Mesothelial cell of epicardium (in vitro differentiated cells): ENCODE measurements around the gene PPP1CC. TPM values are rescaled to one million over a fixed set of nuclear protein-coding genes. Genes with fewer than 3 reads are reported as not detected.

Source experiments
- DNase-seq, 2 experiments: peaks; one replicate each; pipeline ENCODE4 v3.0.0; 2021; ENCODE audit warnings: low spot score in 2 of 2; ENCODE audit not compliant: unreplicated experiment in 2 of 2
- H3K27ac Mint-ChIP-seq: 2 replicates; pipeline ENCODE4 v1.8.0; 2021; ENCODE audit warnings: mixed read lengths
- H3K27me3 Mint-ChIP-seq: 2 replicates; pipeline ENCODE4 v1.8.0; 2021; ENCODE audit warnings: low read depth, mixed read lengths
- H3K36me3 Mint-ChIP-seq: 2 replicates; pipeline ENCODE4 v1.8.0; 2021; ENCODE audit warnings: mixed read lengths
- H3K4me1 Mint-ChIP-seq: 2 replicates; pipeline ENCODE4 v1.8.0; 2021; ENCODE audit warnings: mixed read lengths
- H3K4me3 Mint-ChIP-seq: 2 replicates; pipeline ENCODE4 v1.8.0; 2021; ENCODE audit warnings: mild to moderate bottlenecking, moderate library complexity, mixed read lengths
- H3K9me3 Mint-ChIP-seq: 2 replicates; pipeline ENCODE4 v1.8.0; 2021; ENCODE audit warnings: mixed read lengths
- total RNA-seq: library from RNA; stranded (reverse); gene quantifications from 3 replicates; pipeline ENCODE4 v1.2.1, GENCODE V29; 2021
- TF ChIP-seq, protein P1 (sequence below): fragments of 200-600 bp; sonication (generic); IDR thresholded peaks from one replicate; pipeline ENCODE4 v1.5.0; 2021; ENCODE audit warnings: antibody characterized with exemption; ENCODE audit not compliant: unreplicated experiment

PPP1CC gene
- total RNA-seq, 1 donor from 2014 or later = 150 TPM

DNA sequence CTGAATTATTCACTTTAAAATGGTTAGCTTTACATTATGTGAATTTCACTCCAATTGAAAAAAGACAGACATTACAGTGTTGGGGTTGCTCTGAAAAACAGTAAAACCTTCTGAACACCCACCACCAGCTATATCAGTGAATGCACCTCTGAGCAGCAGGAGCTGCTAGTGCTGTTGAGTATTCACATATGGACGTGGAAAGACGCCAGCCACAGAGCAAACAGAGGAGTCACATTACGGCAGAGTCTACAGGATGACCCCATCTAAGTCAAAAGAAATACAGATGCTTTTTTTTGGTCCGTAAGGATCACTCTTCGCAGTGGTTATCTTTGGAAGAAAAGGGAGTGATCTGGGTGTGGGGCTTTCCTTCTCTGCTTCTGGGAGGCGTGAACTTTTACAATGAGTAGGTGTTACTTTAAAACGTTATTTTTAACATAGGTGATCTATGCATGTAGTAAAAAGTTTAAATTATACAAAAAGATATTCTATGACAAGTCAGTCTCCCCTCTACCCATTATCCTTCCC is 58.3 kb downstream of the PPP1CC start:
- Mint-ChIP-seq H3K9me3 (peaks cover 14% of the 10 kb centered on the region), H3K36me3 (peaks cover 11% of the 10 kb centered on the region), H3K27me3 (peaks cover 24% of the 10 kb centered on the region), H3K27ac (no peak overlapping the region), H3K4me1 (peaks cover 4% of the 10 kb centered on the region), H3K4me3 (no peak overlapping the region)
- DNase-seq = no peak
- TF ChIP-seq, protein P1, sequence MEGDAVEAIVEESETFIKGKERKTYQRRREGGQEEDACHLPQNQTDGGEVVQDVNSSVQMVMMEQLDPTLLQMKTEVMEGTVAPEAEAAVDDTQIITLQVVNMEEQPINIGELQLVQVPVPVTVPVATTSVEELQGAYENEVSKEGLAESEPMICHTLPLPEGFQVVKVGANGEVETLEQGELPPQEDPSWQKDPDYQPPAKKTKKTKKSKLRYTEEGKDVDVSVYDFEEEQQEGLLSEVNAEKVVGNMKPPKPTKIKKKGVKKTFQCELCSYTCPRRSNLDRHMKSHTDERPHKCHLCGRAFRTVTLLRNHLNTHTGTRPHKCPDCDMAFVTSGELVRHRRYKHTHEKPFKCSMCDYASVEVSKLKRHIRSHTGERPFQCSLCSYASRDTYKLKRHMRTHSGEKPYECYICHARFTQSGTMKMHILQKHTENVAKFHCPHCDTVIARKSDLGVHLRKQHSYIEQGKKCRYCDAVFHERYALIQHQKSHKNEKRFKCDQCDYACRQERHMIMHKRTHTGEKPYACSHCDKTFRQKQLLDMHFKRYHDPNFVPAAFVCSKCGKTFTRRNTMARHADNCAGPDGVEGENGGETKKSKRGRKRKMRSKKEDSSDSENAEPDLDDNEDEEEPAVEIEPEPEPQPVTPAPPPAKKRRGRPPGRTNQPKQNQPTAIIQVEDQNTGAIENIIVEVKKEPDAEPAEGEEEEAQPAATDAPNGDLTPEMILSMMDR = no peak

DNA sequence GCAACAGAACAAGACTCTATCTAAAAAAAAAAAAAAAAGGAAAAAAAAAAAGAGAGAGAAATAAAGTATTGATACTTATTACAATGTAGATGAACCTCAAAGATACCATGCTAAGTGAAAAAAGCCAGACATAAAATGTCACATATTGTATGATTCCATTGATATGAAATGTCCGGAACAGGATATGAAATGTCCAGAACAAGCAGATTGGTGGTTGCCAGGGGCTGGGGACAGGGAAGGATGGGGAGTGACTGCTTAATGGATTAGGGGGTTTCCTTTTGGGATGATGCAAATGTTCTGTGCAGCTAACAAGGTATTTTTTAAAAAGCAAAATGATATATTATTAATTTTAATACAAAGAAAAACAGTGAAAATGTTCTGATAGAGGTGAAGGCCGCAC is 58.8 kb downstream of the PPP1CC start:
- peaks cover 4% of the 10 kb centered on the region for H3K4me1 Mint-ChIP-seq
- H3K27me3 Mint-ChIP-seq = peaks cover 23% of the 10 kb centered on the region
- TF ChIP-seq, protein P1 = no peak
- no peak overlapping the region for H3K4me3 Mint-ChIP-seq
- H3K9me3 Mint-ChIP-seq = peaks cover 14% of the 10 kb centered on the region
- no peak overlapping the region for H3K27ac Mint-ChIP-seq
- DNase-seq = no peak
- H3K36me3 Mint-ChIP-seq = peaks cover 11% of the 10 kb centered on the region

DNA sequence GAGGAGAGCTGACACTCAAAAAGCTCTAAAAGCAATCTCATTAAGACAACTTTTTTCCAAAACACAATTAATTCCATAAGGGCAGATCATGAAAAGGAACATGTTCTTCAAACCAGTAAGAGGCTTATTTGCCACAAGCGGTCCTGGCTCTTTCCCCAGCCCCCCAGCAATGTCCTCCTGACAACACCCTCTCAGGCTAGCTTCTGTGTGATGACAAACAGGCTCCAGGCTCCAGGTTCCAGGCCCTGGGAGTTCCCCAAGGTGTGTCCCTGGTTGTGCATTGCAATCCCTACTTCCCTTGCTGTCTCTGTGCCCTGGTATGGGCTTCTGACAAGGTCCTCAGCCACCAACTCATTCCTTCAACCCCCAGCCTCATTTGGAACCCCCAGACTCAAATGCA is 62.7 kb downstream of the PPP1CC start:
- TF ChIP-seq, protein P1 = no peak
- Mint-ChIP-seq H3K4me3 (no peak overlapping the region), H3K27me3 (no peaks in the 10 kb centered on the region), H3K4me1 (no peaks in the 10 kb centered on the region), H3K9me3 (peaks cover 13% of the 10 kb centered on the region), H3K27ac (no peak overlapping the region), H3K36me3 (peaks cover 8% of the 10 kb centered on the region)
- DNase-seq = no peak

DNA sequence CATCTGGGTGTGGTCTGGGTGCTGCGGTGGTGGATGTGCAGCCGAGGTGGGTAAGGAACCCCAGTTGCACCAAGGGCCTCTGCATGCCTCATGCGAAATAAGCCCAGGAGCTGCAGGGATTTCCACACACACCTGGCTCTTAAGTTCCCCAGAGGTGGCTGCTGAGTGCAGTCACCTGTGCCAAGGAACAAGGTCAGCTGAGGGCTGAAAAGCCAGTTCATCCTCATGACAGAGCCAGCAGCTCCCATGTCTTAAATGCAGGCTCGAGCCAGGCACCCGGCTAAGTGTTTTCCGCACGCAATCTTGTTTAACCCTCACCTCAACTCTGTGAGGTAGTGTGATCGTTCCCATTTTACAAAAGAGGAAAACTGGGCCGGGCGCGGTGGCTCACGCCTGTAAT is 63.5 kb downstream of the PPP1CC start:
- Mint-ChIP-seq H3K27ac (no peak overlapping the region), H3K9me3 (peaks cover 11% of the 10 kb centered on the region), H3K4me1 (no peaks in the 10 kb centered on the region), H3K36me3 (peaks cover 13% of the 10 kb centered on the region), H3K27me3 (no peaks in the 10 kb centered on the region), H3K4me3 (no peak overlapping the region)
- TF ChIP-seq, protein P1 = no peak
- DNase-seq = no peak

DNA sequence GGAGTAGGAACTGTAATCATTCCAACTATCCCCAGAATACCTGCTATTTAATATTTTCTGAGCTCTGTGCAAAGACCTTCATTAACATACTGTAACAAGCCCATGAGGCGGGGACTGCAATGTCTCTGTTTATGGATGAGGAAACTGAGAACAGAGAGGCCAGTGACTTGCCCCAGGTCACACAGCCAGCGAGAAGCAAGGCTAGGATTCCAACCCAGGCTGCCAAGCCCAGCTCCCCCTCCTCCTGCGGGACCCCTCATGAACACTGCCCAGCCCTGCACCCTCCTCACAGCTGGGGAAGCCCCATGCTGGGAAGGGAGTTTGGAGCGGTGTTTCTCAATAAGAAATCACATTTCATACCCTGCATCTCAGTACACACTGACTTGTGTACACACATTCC is 64.7 kb downstream of the PPP1CC start:
- TF ChIP-seq, protein P1 = no peak
- DNase-seq = no peak
- Mint-ChIP-seq H3K4me1 (no peaks in the 10 kb centered on the region), H3K27ac (no peak overlapping the region), H3K9me3 (peaks cover 9% of the 10 kb centered on the region), H3K27me3 (no peaks in the 10 kb centered on the region), H3K36me3 (peaks cover 13% of the 10 kb centered on the region), H3K4me3 (no peak overlapping the region)
